GM18909 (cell line): ENCODE results near the gene SOX5.
"Not testable (repeated sequence)": the region's sequence is repeated elsewhere in the genome, so short reads cannot be mapped to it uniquely, and the experiment has no call there.

Experiments used
- ATAC-seq: cut with Tn5 transposase; IDR thresholded peaks from one replicate; pipeline ENCODE4 v1.9.1; 2021; ENCODE audit warnings: mild to moderate bottlenecking; ENCODE audit not compliant: unreplicated experiment, poor library complexity

Gene SOX5

GRCh38 chr12:23911574-23911973, 37.9 kb downstream of the SOX5 start:
- no peak for ATAC-seq

- ATAC-seq = no peak
Measured at GRCh38 chr12:23909551-23909950, 39.9 kb downstream of the SOX5 start.

- no peak for ATAC-seq
Measured at GRCh38 chr12:23906329-23906728, 43.1 kb downstream of the SOX5 start.

GRCh38 chr12:23899434-23899833, 50.0 kb downstream of the SOX5 start:
- ATAC-seq = no peak

GRCh38 chr12:23898121-23898520, 51.3 kb downstream of the SOX5 start:
- ATAC-seq = no peak

GRCh38 chr12:23895792-23896218, 53.7 kb downstream of the SOX5 start:
- ATAC-seq = no peak

- no peak for ATAC-seq
Measured at GRCh38 chr12:23893611-23894010, 55.9 kb downstream of the SOX5 start.

- ATAC-seq = no peak
Measured at GRCh38 chr12:23891115-23891514, 58.4 kb downstream of the SOX5 start.

- no peak for ATAC-seq
Measured at GRCh38 chr12:23889069-23889440, 60.4 kb downstream of the SOX5 start.

- no peak for ATAC-seq
Measured at GRCh38 chr12:23888396-23889068, 60.9 kb downstream of the SOX5 start.

GRCh38 chr12:23887055-23887835, 62.2 kb downstream of the SOX5 start:
- no peak for ATAC-seq

- no peak for ATAC-seq
Measured at GRCh38 chr12:23885394-23885793, 64.1 kb downstream of the SOX5 start.

GRCh38 chr12:23884909-23885308, 64.6 kb downstream of the SOX5 start:
- no peak for ATAC-seq

GRCh38 chr12:23880988-23881387, 68.5 kb downstream of the SOX5 start:
- no peak for ATAC-seq

- not testable (repeated sequence) for ATAC-seq
Measured at GRCh38 chr12:23876618-23877017, 72.9 kb downstream of the SOX5 start.

- no peak for ATAC-seq
Measured at GRCh38 chr12:23867794-23868193, 81.7 kb downstream of the SOX5 start.

GRCh38 chr12:23862701-23863100, 86.8 kb downstream of the SOX5 start:
- ATAC-seq = no peak

- no peak for ATAC-seq
Measured at GRCh38 chr12:23860019-23860418, 89.5 kb downstream of the SOX5 start.

- ATAC-seq = no peak
Measured at GRCh38 chr12:23857178-23857577, 92.3 kb downstream of the SOX5 start.

GRCh38 chr12:23855813-23856212, 93.7 kb downstream of the SOX5 start:
- ATAC-seq = no peak

- no peak for ATAC-seq
Measured at GRCh38 chr12:23854598-23854997, 94.9 kb downstream of the SOX5 start.

- ATAC-seq = no peak
Measured at GRCh38 chr12:23853640-23854039, 95.8 kb downstream of the SOX5 start.
